ENCODE data around the gene MAPK10.
"Not testable (repeated sequence)": the region's sequence is repeated elsewhere in the genome, so short reads cannot be mapped to it uniquely, and the experiment has no call there.

MAPK10 gene

GRCh38 chr4:86107112-86107511, 252.7 kb downstream of the MAPK10 start:
- DNase-seq, result no peak

- no peak for DNase-seq
These were observed 253.4 kb downstream of the MAPK10 start for GRCh38 chr4:86106475-86106874.

GRCh38 chr4:86101841-86102240, 258.0 kb downstream of the MAPK10 start:
- DNase-seq, result no peak

- DNase-seq, result no peak
These were observed 258.4 kb downstream of the MAPK10 start for GRCh38 chr4:86101410-86101809.

- DNase-seq, result no peak
These were observed 259.2 kb downstream of the MAPK10 start for GRCh38 chr4:86100539-86101215.

GRCh38 chr4:86099348-86099747, 260.5 kb downstream of the MAPK10 start:
- DNase-seq, result no peak

- no peak for DNase-seq
These were observed 261.2 kb downstream of the MAPK10 start for GRCh38 chr4:86098691-86099090.

- DNase-seq, result no peak
These were observed 263.5 kb downstream of the MAPK10 start for GRCh38 chr4:86096373-86096772.

GRCh38 chr4:86092684-86093083, 267.2 kb downstream of the MAPK10 start:
- no peak for DNase-seq

GRCh38 chr4:86091201-86091600, 268.7 kb downstream of the MAPK10 start:
- DNase-seq, result no peak

GRCh38 chr4:86089781-86090323, 270.0 kb downstream of the MAPK10 start:
- DNase-seq, result peak in 1 of 51 donors; percentile 24

- no peak for DNase-seq
These were observed 270.8 kb downstream of the MAPK10 start for GRCh38 chr4:86089053-86089452.

GRCh38 chr4:86075796-86076195, 284.1 kb downstream of the MAPK10 start:
- DNase-seq, result not testable (repeated sequence)

GRCh38 chr4:86060341-86060740, 299.5 kb downstream of the MAPK10 start:
- DNase-seq, result no peak

GRCh38 chr4:86058621-86059020, 301.2 kb downstream of the MAPK10 start:
- DNase-seq, result no peak

- no peak for DNase-seq
These were observed 304.0 kb downstream of the MAPK10 start for GRCh38 chr4:86055898-86056297.

- DNase-seq, result peak in 1 of 51 donors; percentile 13
These were observed 305.4 kb downstream of the MAPK10 start for GRCh38 chr4:86054286-86055032.

GRCh38 chr4:86050496-86050895, 309.4 kb downstream of the MAPK10 start:
- no peak for DNase-seq

- DNase-seq, result no peak
These were observed 311.4 kb downstream of the MAPK10 start for GRCh38 chr4:86048426-86048825.

GRCh38 chr4:86044593-86044985, 315.3 kb downstream of the MAPK10 start:
- DNase-seq, result no peak

GRCh38 chr4:86043755-86044592, 315.9 kb downstream of the MAPK10 start:
- peak in 10 of 51 donors; percentile 2 to 63 (median 12) for DNase-seq

GRCh38 chr4:86038037-86038436, 321.8 kb downstream of the MAPK10 start:
- no peak for DNase-seq

Data from hypothalamus (tissue), 51 donors.